GM12801 (cell line): Measurements from ENCODE around the gene KLHL4.

ENCODE experiments used
- CTCF ChIP-seq: IDR thresholded peaks from one replicate; pipeline ENCODE4 v1.5.1; 2011; ENCODE audit warnings: control low read depth; ENCODE audit not compliant: insufficient read length; ENCODE audit errors: extremely low read depth

The KLHL4 gene

GRCh38 chrX:87525771-87526229, 8.2 kb downstream of the KLHL4 start:
- TF ChIP-seq CTCF, result no peak

GRCh38 chrX:87526281-87526680, 8.7 kb downstream of the KLHL4 start:
- TF ChIP-seq CTCF, result no peak

GRCh38 chrX:87528487-87528886, 10.9 kb downstream of the KLHL4 start:
- no peak for TF ChIP-seq CTCF

GRCh38 chrX:87571964-87572363, 54.4 kb downstream of the KLHL4 start:
- no peak for TF ChIP-seq CTCF

- no peak for TF ChIP-seq CTCF
Measured at GRCh38 chrX:87572901-87573300, 55.3 kb downstream of the KLHL4 start.

- no peak for TF ChIP-seq CTCF
Measured at GRCh38 chrX:87578978-87579377, 61.4 kb downstream of the KLHL4 start.

- no peak for TF ChIP-seq CTCF
Measured at GRCh38 chrX:87580862-87581261, 63.3 kb downstream of the KLHL4 start.

GRCh38 chrX:87582453-87582852, 64.9 kb downstream of the KLHL4 start:
- no peak for TF ChIP-seq CTCF
